Measurements from ENCODE around the gene MCM5. TPM values are rescaled to one million over a fixed set of nuclear protein-coding genes. Genes with fewer than 3 reads are reported as not detected.

MCM5 gene
- total and polyA plus RNA-seq, 2 of the 13 experiments (the other 11 are each of a cell fraction or from before 2014, with no cell fraction given) = 40.2 to 93.5 TPM

DNA sequence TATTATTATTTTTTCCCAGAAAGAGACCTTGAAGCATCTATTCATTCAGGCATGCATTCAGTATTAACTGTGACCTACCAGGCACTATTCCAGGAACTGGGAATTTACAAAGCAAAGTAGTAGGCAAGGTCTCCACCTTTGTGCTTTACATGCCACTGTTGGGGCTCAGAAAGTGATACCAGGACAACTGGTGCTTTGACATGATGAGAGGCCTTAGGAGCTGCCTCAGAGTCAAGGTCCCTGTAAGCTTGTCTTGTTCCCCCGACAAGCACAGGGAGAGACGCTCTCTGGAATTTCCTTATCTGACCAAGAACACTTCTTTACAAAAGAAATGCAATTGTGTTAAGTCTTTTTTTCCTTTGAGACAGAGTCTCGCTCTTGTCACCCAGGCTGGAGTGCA is 21.3 kb upstream of the MCM5 start (continued):
- TF ChIP-seq CREM (IDR thresholded peaks at IDR 0.05) (no peak), CREM (CRISPR knock-in tag; IDR thresholded peaks at IDR 0.05) (no peak), SAP130 (CRISPR knock-in tag; IDR thresholded peaks at IDR 0.05; ENCODE audit: low read depth) (peak; percentile 39; the same call in 1 of the 2 replicates), TEAD3 (CRISPR knock-in tag; optimal IDR thresholded peaks at IDR 0.05; ENCODE audit: borderline replicate concordance) (peak; percentile 49), ZNF550 (CRISPR knock-in tag; IDR thresholded peaks at IDR 0.05; ENCODE audit: borderline replicate concordance) (no peak), RARA (CRISPR knock-in tag; IDR thresholded peaks at IDR 0.05) (peak; percentile 45; the same call in 1 of the 2 replicates), HDAC2 (CRISPR knock-in tag; IDR thresholded peaks at IDR 0.05) (0 out of 2 replicates have a peak, but pooled peaks have one; percentile 5), TARDBP (CRISPR knock-in tag; IDR thresholded peaks at IDR 0.05) (no peak), NFIC (IDR thresholded peaks at IDR 0.05; ENCODE audit: low read length) (peak; percentile 37; the same call in 1 of the 2 replicates), CAMTA2 (CRISPR knock-in tag; IDR thresholded peaks at IDR 0.05; ENCODE audit: borderline replicate concordance) (no peak), ZFP82 (CRISPR knock-in tag; IDR thresholded peaks at IDR 0.05; ENCODE audit: borderline replicate concordance) (no peak), GTF3A (CRISPR knock-in tag; conservative IDR thresholded peaks at IDR 0.05) (no peak), NFRKB (IDR thresholded peaks at IDR 0.05) (no peak), HNF4G (IDR thresholded peaks at IDR 0.05; ENCODE audit: borderline replicate concordance, low read depth, low read length) (0 out of 2 replicates have a peak, but pooled peaks have one; percentile 12), HNF4G (CRISPR knock-in tag; IDR thresholded peaks at IDR 0.05; ENCODE audit: borderline replicate concordance, low read depth) (no peak), EP300 (IDR thresholded peaks at IDR 0.05; ENCODE audit: low read depth in 2 of 2, low read length in 2 of 2) (peak in 1 of 2 experiments; percentile 24; a peak in 1 of 4 replicates), EP300 (CRISPR knock-in tag; IDR thresholded peaks at IDR 0.05; ENCODE audit: borderline replicate concordance) (no peak), MED1 (CRISPR knock-in tag; IDR thresholded peaks at IDR 0.05) (0 out of 2 replicates have a peak, but pooled peaks have one; percentile 18)
- TF ChIP-seq, protein P1, sequence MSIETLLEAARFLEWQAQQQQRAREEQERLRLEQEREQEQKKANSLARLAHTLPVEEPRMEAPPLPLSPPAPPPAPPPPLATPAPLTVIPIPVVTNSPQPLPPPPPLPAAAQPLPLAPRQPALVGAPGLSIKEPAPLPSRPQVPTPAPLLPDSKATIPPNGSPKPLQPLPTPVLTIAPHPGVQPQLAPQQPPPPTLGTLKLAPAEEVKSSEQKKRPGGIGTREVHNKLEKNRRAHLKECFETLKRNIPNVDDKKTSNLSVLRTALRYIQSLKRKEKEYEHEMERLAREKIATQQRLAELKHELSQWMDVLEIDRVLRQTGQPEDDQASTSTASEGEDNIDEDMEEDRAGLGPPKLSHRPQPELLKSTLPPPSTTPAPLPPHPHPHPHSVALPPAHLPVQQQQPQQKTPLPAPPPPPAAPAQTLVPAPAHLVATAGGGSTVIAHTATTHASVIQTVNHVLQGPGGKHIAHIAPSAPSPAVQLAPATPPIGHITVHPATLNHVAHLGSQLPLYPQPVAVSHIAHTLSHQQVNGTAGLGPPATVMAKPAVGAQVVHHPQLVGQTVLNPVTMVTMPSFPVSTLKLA (IDR thresholded peaks at IDR 0.05) = no peak
- TF ChIP-seq, protein P2, sequence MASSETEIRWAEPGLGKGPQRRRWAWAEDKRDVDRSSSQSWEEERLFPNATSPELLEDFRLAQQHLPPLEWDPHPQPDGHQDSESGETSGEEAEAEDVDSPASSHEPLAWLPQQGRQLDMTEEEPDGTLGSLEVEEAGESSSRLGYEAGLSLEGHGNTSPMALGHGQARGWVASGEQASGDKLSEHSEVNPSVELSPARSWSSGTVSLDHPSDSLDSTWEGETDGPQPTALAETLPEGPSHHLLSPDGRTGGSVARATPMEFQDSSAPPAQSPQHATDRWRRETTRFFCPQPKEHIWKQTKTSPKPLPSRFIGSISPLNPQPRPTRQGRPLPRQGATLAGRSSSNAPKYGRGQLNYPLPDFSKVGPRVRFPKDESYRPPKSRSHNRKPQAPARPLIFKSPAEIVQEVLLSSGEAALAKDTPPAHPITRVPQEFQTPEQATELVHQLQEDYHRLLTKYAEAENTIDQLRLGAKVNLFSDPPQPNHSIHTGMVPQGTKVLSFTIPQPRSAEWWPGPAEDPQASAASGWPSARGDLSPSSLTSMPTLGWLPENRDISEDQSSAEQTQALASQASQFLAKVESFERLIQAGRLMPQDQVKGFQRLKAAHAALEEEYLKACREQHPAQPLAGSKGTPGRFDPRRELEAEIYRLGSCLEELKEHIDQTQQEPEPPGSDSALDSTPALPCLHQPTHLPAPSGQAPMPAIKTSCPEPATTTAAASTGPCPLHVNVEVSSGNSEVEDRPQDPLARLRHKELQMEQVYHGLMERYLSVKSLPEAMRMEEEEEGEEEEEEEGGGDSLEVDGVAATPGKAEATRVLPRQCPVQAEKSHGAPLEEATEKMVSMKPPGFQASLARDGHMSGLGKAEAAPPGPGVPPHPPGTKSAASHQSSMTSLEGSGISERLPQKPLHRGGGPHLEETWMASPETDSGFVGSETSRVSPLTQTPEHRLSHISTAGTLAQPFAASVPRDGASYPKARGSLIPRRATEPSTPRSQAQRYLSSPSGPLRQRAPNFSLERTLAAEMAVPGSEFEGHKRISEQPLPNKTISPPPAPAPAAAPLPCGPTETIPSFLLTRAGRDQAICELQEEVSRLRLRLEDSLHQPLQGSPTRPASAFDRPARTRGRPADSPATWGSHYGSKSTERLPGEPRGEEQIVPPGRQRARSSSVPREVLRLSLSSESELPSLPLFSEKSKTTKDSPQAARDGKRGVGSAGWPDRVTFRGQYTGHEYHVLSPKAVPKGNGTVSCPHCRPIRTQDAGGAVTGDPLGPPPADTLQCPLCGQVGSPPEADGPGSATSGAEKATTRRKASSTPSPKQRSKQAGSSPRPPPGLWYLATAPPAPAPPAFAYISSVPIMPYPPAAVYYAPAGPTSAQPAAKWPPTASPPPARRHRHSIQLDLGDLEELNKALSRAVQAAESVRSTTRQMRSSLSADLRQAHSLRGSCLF (CRISPR knock-in tag; IDR thresholded peaks at IDR 0.05; ENCODE audit: borderline replicate concordance) = no peak
- TF ChIP-seq, protein P3, sequence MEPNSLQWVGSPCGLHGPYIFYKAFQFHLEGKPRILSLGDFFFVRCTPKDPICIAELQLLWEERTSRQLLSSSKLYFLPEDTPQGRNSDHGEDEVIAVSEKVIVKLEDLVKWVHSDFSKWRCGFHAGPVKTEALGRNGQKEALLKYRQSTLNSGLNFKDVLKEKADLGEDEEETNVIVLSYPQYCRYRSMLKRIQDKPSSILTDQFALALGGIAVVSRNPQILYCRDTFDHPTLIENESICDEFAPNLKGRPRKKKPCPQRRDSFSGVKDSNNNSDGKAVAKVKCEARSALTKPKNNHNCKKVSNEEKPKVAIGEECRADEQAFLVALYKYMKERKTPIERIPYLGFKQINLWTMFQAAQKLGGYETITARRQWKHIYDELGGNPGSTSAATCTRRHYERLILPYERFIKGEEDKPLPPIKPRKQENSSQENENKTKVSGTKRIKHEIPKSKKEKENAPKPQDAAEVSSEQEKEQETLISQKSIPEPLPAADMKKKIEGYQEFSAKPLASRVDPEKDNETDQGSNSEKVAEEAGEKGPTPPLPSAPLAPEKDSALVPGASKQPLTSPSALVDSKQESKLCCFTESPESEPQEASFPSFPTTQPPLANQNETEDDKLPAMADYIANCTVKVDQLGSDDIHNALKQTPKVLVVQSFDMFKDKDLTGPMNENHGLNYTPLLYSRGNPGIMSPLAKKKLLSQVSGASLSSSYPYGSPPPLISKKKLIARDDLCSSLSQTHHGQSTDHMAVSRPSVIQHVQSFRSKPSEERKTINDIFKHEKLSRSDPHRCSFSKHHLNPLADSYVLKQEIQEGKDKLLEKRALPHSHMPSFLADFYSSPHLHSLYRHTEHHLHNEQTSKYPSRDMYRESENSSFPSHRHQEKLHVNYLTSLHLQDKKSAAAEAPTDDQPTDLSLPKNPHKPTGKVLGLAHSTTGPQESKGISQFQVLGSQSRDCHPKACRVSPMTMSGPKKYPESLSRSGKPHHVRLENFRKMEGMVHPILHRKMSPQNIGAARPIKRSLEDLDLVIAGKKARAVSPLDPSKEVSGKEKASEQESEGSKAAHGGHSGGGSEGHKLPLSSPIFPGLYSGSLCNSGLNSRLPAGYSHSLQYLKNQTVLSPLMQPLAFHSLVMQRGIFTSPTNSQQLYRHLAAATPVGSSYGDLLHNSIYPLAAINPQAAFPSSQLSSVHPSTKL (CRISPR knock-in tag; IDR thresholded peaks at IDR 0.05) = peak; percentile 48

All from HepG2 (cell line).